ENCODE measurements around the gene L2HGDH. TPM values are rescaled to one million over a fixed set of nuclear protein-coding genes. Genes with fewer than 3 reads are reported as not detected.
A peak's percentile ranks its signal among the peaks of the same experiment; 100 is the strongest.

Gene L2HGDH
- total RNA-seq, 1 experiment from 2014 or later = 9.9 TPM

- DNase-seq (ENCODE audit: low read depth) = no peak
Observed at GRCh38 chr14:50230401-50230700, 81.7 kb downstream of the L2HGDH start.

GRCh38 chr14:50229681-50230080, 82.3 kb downstream of the L2HGDH start:
- no peak for DNase-seq (ENCODE audit: low read depth)

DNA sequence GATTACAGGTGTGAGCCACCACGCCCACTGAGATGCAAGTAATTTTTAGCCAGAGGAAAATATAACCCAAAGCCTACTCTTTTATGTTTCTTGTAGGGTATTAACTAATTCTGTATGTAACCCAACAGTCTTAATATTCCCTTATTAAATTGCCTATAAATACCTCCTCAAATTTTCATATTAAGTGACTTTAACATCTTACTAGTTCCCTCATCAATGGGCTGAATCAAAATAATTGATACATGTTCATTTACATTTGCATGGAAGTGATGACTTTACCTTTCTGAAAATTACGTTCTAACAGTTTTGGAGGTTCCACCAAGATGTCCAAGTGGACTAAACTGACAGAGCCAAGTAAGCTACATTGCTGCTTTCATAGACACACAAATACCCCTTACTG, 83.7 kb downstream of the L2HGDH start:
- no peak for DNase-seq (ENCODE audit: low read depth)

DNA sequence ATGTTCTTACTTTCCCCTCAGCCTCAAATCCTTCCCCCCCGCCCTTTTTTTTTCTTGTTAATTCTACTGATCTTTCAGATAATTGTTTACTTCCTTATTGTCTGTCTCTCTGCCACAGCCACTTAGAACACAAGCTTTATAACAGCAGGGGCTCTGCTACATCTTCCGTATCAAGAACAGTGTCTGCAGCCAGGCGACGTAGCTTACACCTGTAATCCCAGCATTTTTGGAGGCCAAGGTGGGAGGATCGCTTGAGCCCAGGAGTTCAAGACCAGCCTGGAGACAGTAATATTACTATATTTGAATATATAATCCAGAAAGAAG, 86.1 kb downstream of the L2HGDH start:
- DNase-seq (ENCODE audit: low read depth) = peak; percentile 26

DNA sequence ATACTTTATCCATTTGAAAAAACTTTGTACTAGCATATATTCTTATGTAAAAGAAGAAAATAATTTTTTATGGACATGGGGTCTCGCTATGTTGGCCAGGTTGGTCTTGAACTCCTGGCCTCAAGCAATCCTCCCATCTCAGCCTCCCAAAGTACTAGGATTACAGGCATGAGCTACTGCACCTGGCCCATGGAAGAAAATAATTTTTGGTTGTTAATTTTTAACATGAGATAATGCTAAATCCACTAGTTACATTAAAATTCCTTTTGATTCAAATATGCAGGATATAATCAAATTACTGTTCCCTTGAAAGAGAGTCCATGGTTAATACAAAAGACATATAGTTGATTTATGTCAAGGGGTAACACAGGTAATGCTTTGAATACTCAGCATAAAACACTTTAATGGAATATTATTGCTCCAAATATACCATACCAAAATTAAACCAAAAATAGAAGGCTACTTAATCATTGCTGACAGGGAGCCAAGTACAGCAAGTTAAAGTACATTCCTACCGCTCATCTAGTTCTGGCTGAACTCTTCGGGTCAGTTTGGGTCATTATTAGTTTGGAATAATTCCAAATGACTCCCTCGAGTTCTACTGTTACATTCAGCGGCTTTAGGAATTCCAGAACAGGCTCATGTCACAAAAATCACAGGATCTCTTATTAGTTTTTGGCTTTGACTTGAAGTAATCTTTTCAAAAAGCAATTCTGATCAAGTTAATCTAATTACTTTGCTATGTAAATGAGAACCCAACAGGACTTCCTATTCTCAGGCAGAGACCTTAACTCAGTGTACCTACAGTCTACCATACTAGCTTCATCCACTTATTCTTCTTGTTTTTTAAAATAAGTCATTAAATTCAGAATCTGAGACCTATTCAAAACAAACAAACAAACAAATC, 86.7 kb downstream of the L2HGDH start:
- DNase-seq (ENCODE audit: low read depth) = peak; percentile 92

GRCh38 chr14:50222055-50222613, 89.9 kb downstream of the L2HGDH start:
- DNase-seq (ENCODE audit: low read depth) = peak; percentile 5

GRCh38 chr14:50218501-50218900, 93.5 kb downstream of the L2HGDH start:
- no peak for DNase-seq (ENCODE audit: low read depth)

GRCh38 chr14:50215416-50215815, 96.6 kb downstream of the L2HGDH start:
- DNase-seq (ENCODE audit: low read depth) = no peak

GRCh38 chr14:50213795-50214194, 98.2 kb downstream of the L2HGDH start:
- no peak for DNase-seq (ENCODE audit: low read depth)

DNA sequence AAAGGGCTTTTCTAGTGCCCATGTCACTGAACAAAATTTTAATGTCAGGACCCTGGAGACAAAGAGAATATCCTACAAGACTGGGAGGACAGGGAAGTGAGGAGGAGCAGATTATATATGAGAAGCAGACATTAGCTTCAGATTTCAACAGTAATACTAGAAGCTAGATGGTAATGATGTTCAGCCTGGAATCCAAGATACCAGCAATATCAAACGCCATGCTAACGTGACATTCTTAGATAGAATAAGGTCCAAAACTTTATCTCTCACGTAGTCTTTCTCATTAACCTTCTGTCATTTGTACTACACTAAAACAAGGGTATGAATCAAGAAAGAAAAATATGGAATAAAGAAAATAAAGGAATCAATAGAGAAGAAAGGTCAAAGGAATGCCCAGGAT, 99.3 kb downstream of the L2HGDH start:
- no peak for DNase-seq (ENCODE audit: low read depth)

- DNase-seq (ENCODE audit: low read depth) = no peak
Observed at GRCh38 chr14:50210074-50210473, 102.0 kb downstream of the L2HGDH start.

- DNase-seq (ENCODE audit: low read depth) = no peak
Observed at GRCh38 chr14:50198499-50198898, 113.5 kb downstream of the L2HGDH start.

DNA sequence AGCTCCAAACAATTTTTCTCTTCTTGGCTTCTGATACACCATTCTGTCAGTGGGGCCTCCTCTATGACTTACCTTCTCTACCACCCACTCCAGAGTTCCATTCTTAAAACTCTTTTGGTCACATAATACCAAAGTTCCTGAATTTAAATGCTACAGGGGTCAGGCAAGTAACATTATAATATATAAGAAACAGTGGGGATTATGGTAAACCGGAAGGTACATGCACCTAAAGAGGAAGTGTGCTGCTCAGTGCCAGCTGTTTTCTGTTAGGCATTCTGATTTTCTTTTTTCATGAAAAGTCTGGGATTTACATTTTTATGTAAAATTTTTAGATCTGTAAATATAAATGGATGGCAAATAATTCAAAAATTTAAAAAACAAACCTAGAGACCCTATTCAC, 120.5 kb downstream of the L2HGDH start:
- no peak for DNase-seq (ENCODE audit: low read depth)

Other genes with a start within 250 kb of the L2HGDH start
- gene VCPKMT, start 195.7 kb downstream of the L2HGDH start, total RNA-seq (2014; rRNA removed; shearing (Covaris generic)) = 2.1 and 6.8 TPM in 2 replicates
- gene SOS2, start 80.7 kb downstream of the L2HGDH start, total RNA-seq (2014; rRNA removed; shearing (Covaris generic)) = 12.9 and 22.8 TPM in 2 replicates
- gene DMAC2L, start 95 bp upstream of the L2HGDH start, total RNA-seq (2014; rRNA removed; shearing (Covaris generic)) = 5.5 and 16.8 TPM in 2 replicates
- gene CDKL1, start 84.7 kb upstream of the L2HGDH start, total RNA-seq (2014; rRNA removed; shearing (Covaris generic)) = 1.7 and 3.7 TPM in 2 replicates
- gene MAP4K5, start 220.3 kb upstream of the L2HGDH start, total RNA-seq (2014; rRNA removed; shearing (Covaris generic)) = 58.2 and 75.4 TPM in 2 replicates
- gene ATL1, start 247.9 kb upstream of the L2HGDH start, total RNA-seq (2014; rRNA removed; shearing (Covaris generic)) = 0.32 and 0.44 TPM in 2 replicates